Measurements from ENCODE around the gene TWNK.

- TF ChIP-seq TAF1 (IDR thresholded peaks at IDR 0.05; ENCODE audit: low read depth, low read length), result no peak
- TF ChIP-seq POLR2AphosphoS5 (IDR thresholded peaks at IDR 0.05; ENCODE audit: low read depth, low read length), result no peak
- TF ChIP-seq POLR2A (IDR thresholded peaks at IDR 0.05; ENCODE audit: low read depth, low read length), result no peak
- no peak for TF ChIP-seq SPI1 (IDR thresholded peaks at IDR 0.05; ENCODE audit: low read depth, low read length)
These were observed 51.1 kb downstream of the TWNK start for GRCh38 chr10:101038484-101038883.

All from GM12891 (cell line).